ENCODE data around the gene YWHAB.
"Not testable (repeated sequence)": the region's sequence is repeated elsewhere in the genome, so short reads cannot be mapped to it uniquely, and the experiment has no call there.

Gene YWHAB

DNA sequence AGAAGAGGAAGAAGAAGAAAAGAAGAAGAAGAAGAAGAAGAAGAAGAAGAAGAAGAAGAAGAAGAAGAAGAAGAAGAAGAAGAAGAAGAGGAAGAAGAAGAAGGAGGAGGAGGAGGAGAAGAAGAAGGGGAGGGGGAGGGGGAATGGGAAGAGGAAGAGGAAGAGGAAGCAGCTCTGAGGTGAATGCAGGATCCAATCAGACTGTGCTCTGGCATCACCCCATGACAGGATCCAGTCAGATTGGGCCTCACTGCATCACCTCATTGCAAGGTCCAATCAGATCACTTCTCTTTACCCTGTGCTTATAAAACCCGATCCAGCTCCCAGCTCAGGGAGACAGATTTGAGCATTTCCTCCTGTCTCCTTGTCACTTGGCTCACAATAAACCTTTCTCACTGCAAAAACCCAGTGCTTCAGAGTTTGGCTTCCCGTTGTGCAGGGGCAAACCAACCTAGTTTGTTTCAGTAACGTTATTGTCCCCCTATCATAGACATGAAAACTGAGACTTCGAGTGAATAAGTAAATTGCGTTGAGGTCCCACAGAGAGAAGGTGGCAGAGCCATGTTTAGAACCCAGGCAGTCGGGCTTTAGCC lies 28.6 kb upstream of the YWHAB start:
- Histone ChIP-seq H3K9ac (ENCODE audit: insufficient read length, low read depth) (no peak overlapping the region), H3K9me3 (ENCODE audit: insufficient read depth, low read length) (no peaks in the 10 kb centered on the region), H3K4me1 (ENCODE audit: insufficient read depth, insufficient read length) (no peaks in the 10 kb centered on the region), H3K27me3 (ENCODE audit: insufficient read depth, insufficient read length) (no peaks in the 10 kb centered on the region), H3K36me3 (ENCODE audit: insufficient read depth, insufficient read length, low read length) (no peaks in the 10 kb centered on the region), H3K4me3 (ENCODE audit: insufficient read length, low read depth) (no peak overlapping the region)
- TF ChIP-seq YY1 (IDR thresholded peaks at IDR 0.05; ENCODE audit: insufficient read depth, insufficient read length) (no peak), SUZ12 (IDR thresholded peaks at IDR 0.05; ENCODE audit: extremely low read depth, insufficient read depth, insufficient read length) (no peak), ZNF274 (IDR thresholded peaks at IDR 0.05; ENCODE audit: low read depth, low read length) (no peak)
- DNase-seq (ENCODE audit: low read depth, low spot score), result no peak

DNA sequence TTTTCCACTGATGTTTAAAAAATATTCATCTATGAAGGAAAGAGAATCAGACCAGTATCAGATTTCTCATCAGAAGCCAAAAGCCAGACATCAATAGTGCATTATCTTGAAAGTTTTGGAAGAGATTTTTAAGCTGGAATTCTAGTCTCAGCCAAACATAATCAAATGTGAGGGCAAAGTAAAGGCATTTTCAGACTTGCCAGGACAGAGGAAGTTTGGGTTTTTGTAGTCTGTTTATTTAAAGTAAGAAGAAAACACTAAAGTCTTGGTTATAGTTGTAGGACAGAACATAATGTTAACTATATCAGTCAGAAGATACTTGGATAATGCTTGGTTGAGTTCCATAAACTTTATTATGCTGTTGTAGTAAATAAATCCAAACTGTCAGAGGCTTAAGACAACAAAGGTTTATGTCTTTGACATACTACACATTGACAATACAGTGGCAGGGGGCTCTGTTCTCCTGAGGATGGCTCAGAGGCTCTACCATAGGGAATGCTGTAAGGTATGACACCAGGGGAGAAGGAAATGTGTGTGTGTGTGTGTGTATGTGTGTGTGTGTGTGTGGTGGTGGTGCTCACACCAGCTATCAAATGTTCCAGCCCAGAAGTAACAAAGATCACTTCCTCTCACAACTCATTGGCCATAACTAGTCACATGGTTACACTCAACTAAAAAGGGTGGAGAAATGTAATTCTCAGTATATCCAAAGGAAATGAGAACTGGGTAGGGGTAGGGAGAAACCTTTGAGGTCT lies 26.7 kb upstream of the YWHAB start:
- no peaks in the 10 kb centered on the region for H3K4me1 ChIP-seq (ENCODE audit: insufficient read depth, insufficient read length)
- no peaks in the 10 kb centered on the region for H3K9me3 ChIP-seq (ENCODE audit: insufficient read depth, low read length)
- TF ChIP-seq YY1 (IDR thresholded peaks at IDR 0.05; ENCODE audit: insufficient read depth, insufficient read length) (no peak), ZNF274 (IDR thresholded peaks at IDR 0.05; ENCODE audit: low read depth, low read length) (no peak), SUZ12 (IDR thresholded peaks at IDR 0.05; ENCODE audit: extremely low read depth, insufficient read depth, insufficient read length) (no peak)
- H3K36me3 ChIP-seq (ENCODE audit: insufficient read depth, insufficient read length, low read length), result no peaks in the 10 kb centered on the region
- no peaks in the 10 kb centered on the region for H3K27me3 ChIP-seq (ENCODE audit: insufficient read depth, insufficient read length)
- no peak overlapping the region for H3K9ac ChIP-seq (ENCODE audit: insufficient read length, low read depth)
- no peak overlapping the region for H3K4me3 ChIP-seq (ENCODE audit: insufficient read length, low read depth)
- no peak for DNase-seq (ENCODE audit: low read depth, low spot score)

DNA sequence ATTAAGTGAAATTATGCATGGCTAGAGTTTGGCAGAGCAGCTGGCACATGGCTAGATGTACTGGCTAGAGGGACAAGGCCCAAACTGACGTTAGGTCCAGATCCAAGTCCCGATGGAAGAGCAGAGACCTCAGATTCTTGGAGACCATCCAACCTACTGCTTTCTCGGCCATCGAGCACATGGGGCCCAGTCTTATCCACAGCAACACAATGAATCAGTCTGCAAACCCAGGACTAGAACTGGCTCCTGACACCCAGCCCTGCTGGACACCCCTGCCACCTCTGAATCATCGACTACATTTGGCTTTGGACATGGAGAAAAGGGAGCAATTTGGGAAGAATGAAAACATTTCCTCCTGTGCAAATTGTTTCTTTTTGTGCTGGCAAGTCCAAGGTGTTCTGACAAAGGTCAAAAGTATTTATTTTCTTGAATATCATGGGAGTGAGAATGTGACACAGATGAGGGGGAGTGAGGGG lies 23.9 kb upstream of the YWHAB start:
- Histone ChIP-seq H3K9me3 (ENCODE audit: insufficient read depth, low read length) (no peaks in the 10 kb centered on the region), H3K27me3 (ENCODE audit: insufficient read depth, insufficient read length) (no peaks in the 10 kb centered on the region), H3K36me3 (ENCODE audit: insufficient read depth, insufficient read length, low read length) (no peaks in the 10 kb centered on the region), H3K4me1 (ENCODE audit: insufficient read depth, insufficient read length) (no peaks in the 10 kb centered on the region), H3K4me3 (ENCODE audit: insufficient read length, low read depth) (no peak overlapping the region), H3K9ac (ENCODE audit: insufficient read length, low read depth) (no peak overlapping the region)
- no peak for DNase-seq (ENCODE audit: low read depth, low spot score)
- TF ChIP-seq YY1 (IDR thresholded peaks at IDR 0.05; ENCODE audit: insufficient read depth, insufficient read length) (no peak), ZNF274 (IDR thresholded peaks at IDR 0.05; ENCODE audit: low read depth, low read length) (no peak), SUZ12 (IDR thresholded peaks at IDR 0.05; ENCODE audit: extremely low read depth, insufficient read depth, insufficient read length) (no peak)

DNA sequence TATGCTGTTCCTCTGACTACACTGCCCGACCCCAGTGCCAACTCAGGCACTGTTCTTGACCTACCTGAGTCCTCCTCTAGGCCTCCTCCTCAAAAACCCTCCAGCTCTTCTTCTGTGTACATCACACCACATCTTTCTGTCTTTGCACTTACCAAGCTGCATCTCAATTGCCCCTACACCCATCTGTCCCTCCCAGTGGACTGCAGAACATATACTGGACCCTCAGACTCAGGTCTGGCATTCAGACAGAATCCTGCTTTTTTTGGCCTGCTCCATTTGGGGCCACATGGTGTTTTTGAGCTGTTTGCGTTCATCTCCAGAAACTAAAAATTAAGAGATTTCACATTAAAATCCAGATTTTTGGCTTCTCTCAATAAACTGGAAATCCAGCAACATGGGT lies 23.2 kb upstream of the YWHAB start:
- H3K9me3 ChIP-seq (ENCODE audit: insufficient read depth, low read length), result no peaks in the 10 kb centered on the region
- H3K4me1 ChIP-seq (ENCODE audit: insufficient read depth, insufficient read length), result no peaks in the 10 kb centered on the region
- DNase-seq (ENCODE audit: low read depth, low spot score), result no peak
- no peak for TF ChIP-seq YY1 (IDR thresholded peaks at IDR 0.05; ENCODE audit: insufficient read depth, insufficient read length)
- no peak for TF ChIP-seq SUZ12 (IDR thresholded peaks at IDR 0.05; ENCODE audit: extremely low read depth, insufficient read depth, insufficient read length)
- TF ChIP-seq ZNF274 (IDR thresholded peaks at IDR 0.05; ENCODE audit: low read depth, low read length), result no peak
- no peaks in the 10 kb centered on the region for H3K27me3 ChIP-seq (ENCODE audit: insufficient read depth, insufficient read length)
- no peak overlapping the region for H3K4me3 ChIP-seq (ENCODE audit: insufficient read length, low read depth)
- H3K9ac ChIP-seq (ENCODE audit: insufficient read length, low read depth), result no peak overlapping the region
- H3K36me3 ChIP-seq (ENCODE audit: insufficient read depth, insufficient read length, low read length), result no peaks in the 10 kb centered on the region

DNA sequence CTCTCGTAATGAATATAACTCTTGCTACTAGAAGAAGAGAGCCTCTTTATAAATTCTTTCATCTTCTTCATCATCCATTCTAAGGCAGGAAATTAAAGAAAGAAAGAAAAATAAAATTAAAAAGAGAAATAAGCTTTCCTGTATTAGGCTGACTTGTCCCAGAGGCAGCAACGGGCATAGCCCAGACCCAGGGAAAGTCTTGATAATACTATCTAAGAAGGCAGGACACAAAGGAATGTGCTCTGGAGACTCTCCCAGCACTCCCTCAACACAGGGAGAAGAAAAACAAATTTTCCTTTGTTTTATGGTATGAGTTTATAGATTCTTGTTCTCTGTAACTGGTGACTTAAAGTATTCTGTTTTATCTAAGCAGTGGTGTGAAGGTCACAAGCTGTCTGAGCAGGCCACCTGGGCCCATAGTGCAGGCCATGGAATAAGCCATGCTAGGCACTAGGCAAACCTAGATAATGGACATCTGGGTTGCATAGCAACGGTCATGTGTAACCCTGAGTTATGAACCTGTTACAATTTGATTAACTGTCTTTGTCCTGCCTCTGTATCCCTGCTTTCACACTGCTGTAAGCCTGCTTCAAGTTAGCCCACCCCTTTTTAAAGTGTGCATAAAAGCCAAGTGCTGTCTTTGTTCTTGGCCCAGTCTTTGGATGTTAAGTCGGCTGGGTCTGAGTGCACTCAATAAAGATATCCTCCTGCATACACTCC lies 22.0 kb upstream of the YWHAB start:
- not testable (repeated sequence) for H3K4me1 ChIP-seq (ENCODE audit: insufficient read depth, insufficient read length); H3K9me3 ChIP-seq (ENCODE audit: insufficient read depth, low read length); H3K9ac ChIP-seq (ENCODE audit: insufficient read length, low read depth); H3K4me3 ChIP-seq (ENCODE audit: insufficient read length, low read depth); H3K36me3 ChIP-seq (ENCODE audit: insufficient read depth, insufficient read length, low read length); H3K27me3 ChIP-seq (ENCODE audit: insufficient read depth, insufficient read length); DNase-seq (ENCODE audit: low read depth, low spot score)

DNA sequence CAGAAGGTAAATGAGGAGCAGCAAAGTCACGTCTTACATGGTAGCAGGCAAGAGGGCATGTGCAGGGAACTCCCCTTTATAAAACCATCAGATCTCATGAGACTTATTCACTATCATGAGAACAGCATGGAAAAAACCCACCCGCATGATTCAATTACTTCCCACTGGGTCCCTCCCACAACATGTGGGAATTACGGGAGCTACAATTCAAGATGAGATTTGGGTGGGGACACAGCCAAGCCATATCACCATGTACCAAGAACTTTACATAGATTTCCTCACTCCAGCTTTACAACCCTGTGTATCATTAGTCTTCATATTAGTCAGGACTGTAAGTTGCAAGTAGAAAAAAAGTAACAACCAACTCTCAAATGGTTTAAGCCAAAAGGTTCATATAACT lies 21.0 kb upstream of the YWHAB start:
- not testable (repeated sequence) for H3K36me3 ChIP-seq (ENCODE audit: insufficient read depth, insufficient read length, low read length); DNase-seq (ENCODE audit: low read depth, low spot score); H3K9me3 ChIP-seq (ENCODE audit: insufficient read depth, low read length); H3K4me1 ChIP-seq (ENCODE audit: insufficient read depth, insufficient read length); H3K4me3 ChIP-seq (ENCODE audit: insufficient read length, low read depth); H3K27me3 ChIP-seq (ENCODE audit: insufficient read depth, insufficient read length); H3K9ac ChIP-seq (ENCODE audit: insufficient read length, low read depth)

DNA sequence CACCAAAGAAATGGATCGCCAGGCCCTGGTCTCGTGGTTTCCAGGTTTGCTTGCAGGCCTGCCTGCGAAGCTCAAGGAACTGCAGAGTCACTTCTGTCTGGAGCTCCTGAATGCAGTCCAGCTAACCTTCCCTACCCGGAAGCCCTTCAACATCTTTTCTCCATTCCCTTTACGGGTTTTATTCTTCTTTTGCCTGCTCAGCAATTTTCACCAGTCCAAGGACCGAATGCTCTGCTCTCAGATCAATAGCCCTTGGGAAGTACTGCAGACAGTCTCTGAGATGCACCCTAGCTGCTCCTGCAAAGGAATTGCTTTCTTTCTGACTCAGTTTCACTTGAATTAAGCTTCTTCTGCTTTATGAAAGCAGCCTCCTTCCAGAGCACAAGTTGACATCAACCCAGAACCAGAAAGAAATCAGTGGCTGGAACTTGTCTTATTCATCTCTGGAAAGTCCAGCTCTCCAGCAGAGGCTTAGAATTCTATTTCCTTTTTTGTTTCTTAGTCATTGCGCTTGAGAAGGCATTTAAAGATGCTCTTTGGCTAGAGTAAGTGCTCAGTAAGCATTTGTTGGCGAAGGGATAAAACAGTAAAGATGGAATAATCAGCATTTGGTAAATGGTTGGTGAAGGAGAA lies 18.7 kb upstream of the YWHAB start:
- DNase-seq (ENCODE audit: low read depth, low spot score), result no peak
- Histone ChIP-seq H3K36me3 (ENCODE audit: insufficient read depth, insufficient read length, low read length) (no peaks in the 10 kb centered on the region), H3K9ac (ENCODE audit: insufficient read length, low read depth) (no peak overlapping the region), H3K9me3 (ENCODE audit: insufficient read depth, low read length) (no peaks in the 10 kb centered on the region), H3K4me1 (ENCODE audit: insufficient read depth, insufficient read length) (no peaks in the 10 kb centered on the region), H3K27me3 (ENCODE audit: insufficient read depth, insufficient read length) (no peaks in the 10 kb centered on the region), H3K4me3 (ENCODE audit: insufficient read length, low read depth) (no peak overlapping the region)
- TF ChIP-seq ZNF274 (IDR thresholded peaks at IDR 0.05; ENCODE audit: low read depth, low read length) (no peak), SUZ12 (IDR thresholded peaks at IDR 0.05; ENCODE audit: extremely low read depth, insufficient read depth, insufficient read length) (no peak), YY1 (IDR thresholded peaks at IDR 0.05; ENCODE audit: insufficient read depth, insufficient read length) (no peak)
